Measurements from ENCODE around the gene POLR1E. TPM values are rescaled to one million over a fixed set of nuclear protein-coding genes. Genes with fewer than 3 reads are reported as not detected.

Gene POLR1E
- polyA plus RNA-seq, 3 donors = 2.3 to 4.1 (median 2.4) TPM

GRCh38 chr9:37542895-37543294 is 57.1 kb downstream of the POLR1E start:
- H3K36me3 Mint-ChIP-seq = peaks cover 0 to 4% of the 10 kb centered on the region in 2 donors
- intact Hi-C loops (cut with micrococcal nuclease) = no loop called here

GRCh38 chr9:37543468-37543867 is 57.7 kb downstream of the POLR1E start:
- Histone ChIP-seq H3K4me1 (ENCODE audit: control insufficient read depth in 1 of 2, insufficient read depth in 2 of 2, low read length in 2 of 2) (no peaks in the 10 kb centered on the region), H2AFZ (ENCODE audit: insufficient read depth, low read depth, low read length, poor library complexity, severe bottlenecking) (no peak overlapping the region), H4K20me1 (ENCODE audit: insufficient read depth, low read length) (no peaks in the 10 kb centered on the region), H3K27ac (ENCODE audit: low read depth in 1 of 2, low read length in 2 of 2) (no peak overlapping the region), H3K9me3 (replicated peaks in 1 of 2; ENCODE audit: control insufficient read depth in 1 of 2, insufficient read depth in 1 of 2, low read length in 2 of 2) (no peaks in the 10 kb centered on the region), H3K4me3 (replicated peaks in 1 of 3; ENCODE audit: low read depth in 2 of 3, low read length in 3 of 3) (no peak overlapping the region), H3K4me2 (replicated peaks; ENCODE audit: extremely low read depth, low read length, poor library complexity, severe bottlenecking) (no peak overlapping the region), H3K9ac (ENCODE audit: insufficient read depth, low read length, poor library complexity, severe bottlenecking) (no peak overlapping the region), H3K27me3 (ENCODE audit: control insufficient read depth in 2 of 2, insufficient read depth in 2 of 2, low read length in 2 of 2) (no peaks in the 10 kb centered on the region), H3K79me2 (ENCODE audit: insufficient read depth, low read length) (no peaks in the 10 kb centered on the region), H3K36me3 (replicated peaks in 1 of 2; ENCODE audit: control insufficient read depth in 1 of 2, insufficient read depth in 2 of 2, low read length in 2 of 2) (no peaks in the 10 kb centered on the region)
- DNase-seq = no peak
- intact Hi-C loops (cut with micrococcal nuclease) = no loop called here
- TF ChIP-seq CTCF (IDR thresholded peaks at IDR 0.05) = no peak
- Mint-ChIP-seq H3K9me3 (peaks cover 0 to 1% (median 0%) of the 10 kb centered on the region in 7 donors), H3K27ac (no peak overlapping the region), H3K4me3 (no peak overlapping the region), H3K27me3 (ENCODE audit: low read depth in 3 of 3) (peaks cover 0 to 4% (median 0%) of the 10 kb centered on the region in 3 donors), H3K4me1 (no peaks in the 10 kb centered on the region), H3K36me3 (peaks cover 0 to 4% of the 10 kb centered on the region in 2 donors)
- no CpG with 5 or more reads among the region's 1 CpG for WGBS (ENCODE audit: insufficient coverage)

More at GRCh38 chr9:37542895-37543294, 57.1 kb downstream of the POLR1E start:
- Histone ChIP-seq H3K79me2 (ENCODE audit: insufficient read depth, low read length) (no peaks in the 10 kb centered on the region), H3K9ac (ENCODE audit: insufficient read depth, low read length, poor library complexity, severe bottlenecking) (no peak overlapping the region), H3K4me1 (ENCODE audit: control insufficient read depth in 1 of 2, insufficient read depth in 2 of 2, low read length in 2 of 2) (no peaks in the 10 kb centered on the region), H3K4me2 (replicated peaks; ENCODE audit: extremely low read depth, low read length, poor library complexity, severe bottlenecking) (no peak overlapping the region), H4K20me1 (ENCODE audit: insufficient read depth, low read length) (no peaks in the 10 kb centered on the region), H3K36me3 (replicated peaks in 1 of 2; ENCODE audit: control insufficient read depth in 1 of 2, insufficient read depth in 2 of 2, low read length in 2 of 2) (no peaks in the 10 kb centered on the region), H3K9me3 (replicated peaks in 1 of 2; ENCODE audit: control insufficient read depth in 1 of 2, insufficient read depth in 1 of 2, low read length in 2 of 2) (no peaks in the 10 kb centered on the region), H3K27me3 (ENCODE audit: control insufficient read depth in 2 of 2, insufficient read depth in 2 of 2, low read length in 2 of 2) (no peaks in the 10 kb centered on the region), H3K4me3 (replicated peaks in 1 of 3; ENCODE audit: low read depth in 2 of 3, low read length in 3 of 3) (no peak overlapping the region), H3K27ac (ENCODE audit: low read depth in 1 of 2, low read length in 2 of 2) (no peak overlapping the region), H2AFZ (ENCODE audit: insufficient read depth, low read depth, low read length, poor library complexity, severe bottlenecking) (no peak overlapping the region)
- peaks cover 0 to 4% (median 0%) of the 10 kb centered on the region in 3 donors for H3K27me3 Mint-ChIP-seq (ENCODE audit: low read depth in 3 of 3)
- H3K4me3 Mint-ChIP-seq = no peak overlapping the region
- no peaks in the 10 kb centered on the region for H3K4me1 Mint-ChIP-seq
- H3K27ac Mint-ChIP-seq = no peak overlapping the region
- TF ChIP-seq CTCF (IDR thresholded peaks at IDR 0.05) = no peak
- peaks cover 0 to 1% (median 0%) of the 10 kb centered on the region in 7 donors for H3K9me3 Mint-ChIP-seq
- 50% methylated on average over 1 of the region's 1 CpG for WGBS (ENCODE audit: insufficient coverage)
- DNase-seq = no peak
